Vagina (tissue), 2 donors: ENCODE measurements around the gene COG1. TPM values are rescaled to one million over a fixed set of nuclear protein-coding genes. Genes with fewer than 3 reads are reported as not detected.

Source experiments
- DNase-seq, 2 donors: peaks; one replicate each; pipeline ENCODE4 v3.0.0-alpha.2; 2017; ENCODE audit errors: extremely low spot score in 2 of 2
- H3K27ac ChIP-seq: fragments of 200-600 bp; sonication (generic); one replicate; pipeline ENCODE4 v1.5.1; 2019
- H3K27me3 ChIP-seq: fragments of 200-600 bp; sonication (generic); one replicate; pipeline ENCODE4 v1.5.1; 2019
- H3K36me3 ChIP-seq, 2 donors: fragments of 200-600 bp; sonication (generic); one replicate each; pipeline ENCODE4 v1.5.1; 2017 to 2019
- H3K4me1 ChIP-seq: fragments of 200-600 bp; sonication (generic); one replicate; pipeline ENCODE4 v1.5.1; 2019
- H3K4me3 ChIP-seq, 2 donors: fragments of 200-600 bp; sonication (generic); 1 replicate in 1 of 2; 2 replicates in 1 of 2; pipeline ENCODE4 v1.5.1; 2016 to 2019
- H3K9me3 ChIP-seq: fragments of 200-600 bp; sonication (generic); one replicate; pipeline ENCODE4 v1.5.1; 2019
- CTCF ChIP-seq, 3 experiments: fragments of 450-650 bp in 2 of 3; fragments of 200-600 bp in 1 of 3; sonication (generic) in 1 of 3; IDR thresholded peaks; one replicate each; pipeline ENCODE4 v1.5.1; 2017 to 2019; ENCODE audit warnings: antibody characterized with exemption in 3 of 3, mild to moderate bottlenecking in 2 of 3, moderate library complexity in 2 of 3
- POLR2A ChIP-seq, 2 donors: fragments of 450-650 bp; IDR thresholded peaks; one replicate each; pipeline ENCODE4 v1.6.1; 2017; ENCODE audit warnings: antibody characterized with exemption in 2 of 2, mild to moderate bottlenecking in 2 of 2, moderate library complexity in 2 of 2
- POLR2AphosphoS5 ChIP-seq, 2 donors: sonication (generic); formaldehyde crosslinking; IDR thresholded peaks; one replicate each; pipeline ENCODE4 v1.9.0; 2017; ENCODE audit warnings: antibody characterized with exemption in 2 of 2, mild to moderate bottlenecking in 2 of 2, low read depth in 1 of 2; ENCODE audit not compliant: insufficient read depth in 1 of 2
- intact Hi-C: fragments of 100-400 bp; cut with DNase I; formaldehyde crosslinking; loops from one replicate; pipeline ENCODE4 v1.15.1; 2023
- total RNA-seq: library from RNA; depleted of rRNA; stranded (reverse); fragments of >200 nt; gene quantifications from one replicate; pipeline ENCODE4 v1.2.3, GENCODE V29; 2016

Gene COG1
- total RNA-seq, 1 donor from 2014 or later, result 30.9 TPM

GRCh38 chr17:73234736-73235135, 41.9 kb downstream of the COG1 start:
- Histone ChIP-seq H3K27ac (no peak overlapping the region), H3K36me3 (peaks cover 0 to 23% of the 10 kb centered on the region in 2 donors), H3K27me3 (no peaks in the 10 kb centered on the region), H3K4me1 (peaks cover 44% of the 10 kb centered on the region), H3K4me3 (no peak overlapping the region), H3K9me3 (no peaks in the 10 kb centered on the region)
- DNase-seq, result no peak
- intact Hi-C loops, result loop anchor here (5.0 kb wide), 1 partner anchor 42 kb away; the partner anchor contains the start of gene COG1
- TF ChIP-seq POLR2AphosphoS5 (IDR thresholded peaks at IDR 0.05; ENCODE audit: insufficient read depth in 1 of 2, low read depth in 1 of 2) (no peak), CTCF (IDR thresholded peaks at IDR 0.05) (no peak), POLR2A (IDR thresholded peaks at IDR 0.05) (no peak)

- peaks cover 37% of the 10 kb centered on the region for H3K4me1 ChIP-seq
- H3K27ac ChIP-seq, result no peak overlapping the region
- DNase-seq, result no peak
- H3K9me3 ChIP-seq, result no peaks in the 10 kb centered on the region
- intact Hi-C loops, result no loop called here
- TF ChIP-seq POLR2AphosphoS5 (IDR thresholded peaks at IDR 0.05; ENCODE audit: insufficient read depth in 1 of 2, low read depth in 1 of 2) (no peak), POLR2A (IDR thresholded peaks at IDR 0.05) (no peak), CTCF (IDR thresholded peaks at IDR 0.05) (no peak)
- no peaks in the 10 kb centered on the region for H3K27me3 ChIP-seq
- H3K36me3 ChIP-seq, result peaks cover 0 to 28% of the 10 kb centered on the region in 2 donors
- H3K4me3 ChIP-seq, result no peak overlapping the region
These were observed 44.9 kb downstream of the COG1 start for GRCh38 chr17:73237714-73238113.

GRCh38 chr17:73240561-73240960, 47.7 kb downstream of the COG1 start:
- H3K27ac ChIP-seq, result no peak overlapping the region
- H3K9me3 ChIP-seq, result no peaks in the 10 kb centered on the region
- TF ChIP-seq CTCF (IDR thresholded peaks at IDR 0.05) (no peak), POLR2AphosphoS5 (IDR thresholded peaks at IDR 0.05; ENCODE audit: insufficient read depth in 1 of 2, low read depth in 1 of 2) (no peak), POLR2A (IDR thresholded peaks at IDR 0.05) (no peak)
- DNase-seq, result no peak
- intact Hi-C loops, result no loop called here
- no peak overlapping the region for H3K4me3 ChIP-seq
- no peaks in the 10 kb centered on the region for H3K27me3 ChIP-seq
- peaks cover 24% of the 10 kb centered on the region for H3K4me1 ChIP-seq
- H3K36me3 ChIP-seq, result peaks cover 0 to 38% of the 10 kb centered on the region in 2 donors

GRCh38 chr17:73247726-73248125, 54.9 kb downstream of the COG1 start:
- Histone ChIP-seq H3K27ac (no peak overlapping the region), H3K9me3 (no peaks in the 10 kb centered on the region), H3K36me3 (peaks cover 0 to 16% of the 10 kb centered on the region in 2 donors), H3K4me3 (no peak overlapping the region), H3K4me1 (no peaks in the 10 kb centered on the region), H3K27me3 (no peaks in the 10 kb centered on the region)
- intact Hi-C loops, result no loop called here
- TF ChIP-seq CTCF (IDR thresholded peaks at IDR 0.05) (no peak), POLR2A (IDR thresholded peaks at IDR 0.05) (no peak), POLR2AphosphoS5 (IDR thresholded peaks at IDR 0.05; ENCODE audit: insufficient read depth in 1 of 2, low read depth in 1 of 2) (no peak)
- no peak for DNase-seq

GRCh38 chr17:73248532-73248931, 55.7 kb downstream of the COG1 start:
- H3K27me3 ChIP-seq, result no peaks in the 10 kb centered on the region
- no peaks in the 10 kb centered on the region for H3K9me3 ChIP-seq
- H3K4me3 ChIP-seq, result no peak overlapping the region
- H3K36me3 ChIP-seq, result peaks cover 0 to 12% of the 10 kb centered on the region in 2 donors
- H3K4me1 ChIP-seq, result no peaks in the 10 kb centered on the region
- no peak overlapping the region for H3K27ac ChIP-seq
- no peak for DNase-seq
- intact Hi-C loops, result no loop called here
- TF ChIP-seq POLR2AphosphoS5 (IDR thresholded peaks at IDR 0.05; ENCODE audit: insufficient read depth in 1 of 2, low read depth in 1 of 2) (no peak), CTCF (IDR thresholded peaks at IDR 0.05) (no peak), POLR2A (IDR thresholded peaks at IDR 0.05) (no peak)
